HG03097 (cell line): ENCODE results near the gene NPAS1.
"Not testable (repeated sequence)": the region's sequence is repeated elsewhere in the genome, so short reads cannot be mapped to it uniquely, and the experiment has no call there.

Source experiments
- ATAC-seq: cut with Tn5 transposase; IDR thresholded peaks from one replicate; pipeline ENCODE4 v1.9.1; 2021; ENCODE audit not compliant: unreplicated experiment, low FRiP score

The NPAS1 gene

DNA sequence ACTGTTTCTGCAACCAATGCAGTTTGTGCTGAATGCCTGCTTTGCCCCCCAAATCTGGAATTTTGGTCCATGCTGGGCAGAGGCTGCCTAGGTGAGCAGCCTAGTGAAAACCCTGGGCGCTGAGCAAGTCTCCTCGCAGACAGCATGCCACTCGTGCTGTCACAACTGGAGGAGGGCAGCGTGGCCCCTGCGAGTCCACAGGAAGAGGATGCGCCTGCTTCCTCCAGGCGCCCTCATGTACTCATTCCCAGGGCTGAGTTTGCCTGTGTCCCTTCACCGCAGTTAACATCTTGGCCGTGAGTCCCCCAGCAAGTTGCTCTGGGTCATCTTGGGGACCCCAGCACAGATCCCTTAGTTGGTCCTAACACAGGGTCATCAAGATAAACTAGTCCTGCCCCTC lies 55.0 kb downstream of the NPAS1 start:
- ATAC-seq: no peak

DNA sequence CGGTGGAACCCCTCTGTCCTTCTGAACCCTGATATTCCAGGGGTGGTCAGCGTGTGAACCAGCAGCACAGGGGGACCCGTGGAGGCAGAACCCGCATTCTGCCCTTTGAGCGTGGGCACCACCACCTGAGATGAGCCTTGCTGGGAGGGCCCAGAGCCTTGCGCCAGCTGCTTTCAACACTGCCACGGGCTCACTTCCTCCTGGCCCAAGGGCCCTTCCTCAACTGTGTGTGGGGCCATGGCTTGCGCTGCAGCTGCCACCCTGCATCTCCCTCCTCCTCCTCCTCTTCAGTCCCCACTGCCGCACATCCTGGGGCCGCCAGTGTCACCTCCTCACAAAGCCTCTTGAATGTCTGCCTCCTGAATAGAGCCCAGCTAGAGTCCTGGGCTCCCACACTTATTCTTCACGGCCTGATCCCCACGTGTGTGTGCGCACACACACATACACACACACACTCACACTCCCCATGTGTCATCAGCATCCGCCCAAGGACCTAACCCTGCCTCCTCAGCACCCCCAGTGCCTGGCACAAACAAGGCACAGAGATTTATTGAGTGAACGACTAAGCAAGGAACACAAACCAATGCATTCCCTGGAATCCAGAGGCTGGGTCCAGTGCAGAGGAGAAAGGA lies 55.7 kb downstream of the NPAS1 start:
- ATAC-seq: no peak

DNA sequence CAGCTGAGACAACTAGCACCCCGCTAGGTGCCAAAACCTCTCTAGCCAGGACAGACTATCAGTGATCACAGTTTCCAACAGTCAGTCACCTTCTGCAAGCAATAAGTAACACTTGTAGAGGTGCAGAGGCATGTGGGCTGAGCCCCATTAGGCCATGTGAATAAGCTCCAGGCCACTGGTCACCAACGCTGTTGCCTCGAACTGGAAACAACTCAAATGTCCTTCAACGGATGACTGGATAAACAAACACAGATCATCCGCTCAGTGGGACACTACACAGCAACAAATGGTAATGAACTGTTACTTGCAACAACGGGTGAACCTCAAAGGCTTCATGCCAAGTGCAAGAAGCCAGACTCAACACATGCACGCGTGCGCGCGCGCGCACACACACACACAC lies 56.3 kb downstream of the NPAS1 start:
- ATAC-seq: no peak

DNA sequence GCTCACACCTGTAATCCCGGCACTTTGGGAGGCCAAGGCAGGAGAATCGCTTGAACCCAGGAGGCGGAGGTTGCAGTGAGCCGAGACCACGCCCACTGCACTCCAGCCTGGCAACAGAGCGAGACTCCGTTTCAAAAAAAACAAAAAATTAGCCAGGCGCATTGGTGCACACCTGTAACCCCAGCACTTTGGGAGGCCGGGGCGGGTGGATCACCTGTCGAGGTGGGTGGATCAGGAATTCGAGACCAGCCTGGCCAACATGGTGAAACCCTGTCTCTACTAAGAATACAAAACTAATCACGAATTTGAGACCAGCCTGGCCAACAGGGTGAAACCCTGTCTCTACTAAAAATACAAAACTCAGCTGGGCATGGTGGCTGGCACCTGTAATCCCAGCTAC lies 58.7 kb downstream of the NPAS1 start:
- ATAC-seq: not testable (repeated sequence)

DNA sequence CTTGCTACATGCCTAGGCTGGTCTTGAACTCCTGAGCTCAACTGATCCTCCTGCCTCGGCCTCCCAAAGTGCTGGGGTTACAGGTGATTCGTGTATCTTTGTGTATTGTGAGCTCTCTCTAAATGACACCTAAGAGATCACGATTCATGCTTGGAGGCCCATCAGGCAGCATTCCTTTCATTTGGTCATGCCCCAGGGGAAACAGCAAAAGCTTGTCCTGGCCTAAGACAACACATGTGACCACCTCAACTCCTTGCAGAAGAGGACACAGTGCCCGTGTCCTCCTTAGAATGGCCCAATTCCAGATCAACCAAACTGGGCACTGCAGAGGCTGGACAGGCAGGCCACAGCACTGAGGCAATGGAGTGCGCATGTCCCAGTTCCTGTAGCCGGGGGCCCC lies 61.5 kb downstream of the NPAS1 start:
- ATAC-seq: no peak

DNA sequence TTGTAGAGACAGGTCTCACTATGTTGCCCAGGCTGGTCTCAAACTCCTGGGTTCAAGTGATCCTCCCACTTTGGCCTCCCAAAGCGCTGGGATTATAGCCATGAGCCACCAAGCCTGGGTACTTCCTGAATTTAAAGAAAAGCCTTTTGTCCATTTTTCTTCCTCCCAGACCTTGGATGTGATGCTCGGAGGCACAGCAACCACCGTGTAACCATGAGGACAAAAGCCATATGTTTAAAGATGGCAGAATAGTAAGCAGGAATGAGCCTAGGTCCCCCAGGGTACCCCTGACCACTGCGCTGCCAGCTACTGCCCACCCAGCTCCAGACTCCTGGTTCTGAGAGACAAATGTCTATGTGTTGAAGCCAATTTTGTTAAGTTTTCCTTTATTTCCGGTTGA lies 62.9 kb downstream of the NPAS1 start:
- no peak for ATAC-seq

DNA sequence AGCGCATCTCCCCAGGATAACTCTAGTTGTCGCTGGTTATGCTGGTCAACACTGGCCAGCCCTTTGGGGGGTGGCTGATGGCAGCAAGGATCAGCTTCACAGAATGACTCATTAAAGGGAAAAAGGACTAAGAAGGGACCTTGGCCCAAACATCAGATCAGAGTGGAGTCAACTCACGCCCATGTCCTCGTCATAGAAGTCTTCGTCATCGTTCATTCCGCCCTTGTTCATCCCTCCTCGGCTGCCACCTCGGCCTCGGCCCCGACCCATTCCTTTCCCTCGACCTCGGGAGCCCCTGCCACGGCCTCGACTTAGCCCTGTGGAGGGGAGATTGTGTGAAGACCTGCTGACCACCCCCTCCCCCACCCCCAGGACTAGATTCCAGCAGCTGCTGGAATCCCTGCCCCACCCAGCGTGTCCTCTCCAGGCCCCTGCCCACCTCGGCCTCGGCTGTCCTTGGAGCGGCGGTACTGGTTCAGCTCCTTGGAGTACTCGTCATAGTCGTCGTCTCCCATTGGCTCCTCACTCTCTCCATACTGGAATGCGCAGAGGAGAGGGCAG lies 65.3 kb downstream of the NPAS1 start:
- ATAC-seq: no peak

DNA sequence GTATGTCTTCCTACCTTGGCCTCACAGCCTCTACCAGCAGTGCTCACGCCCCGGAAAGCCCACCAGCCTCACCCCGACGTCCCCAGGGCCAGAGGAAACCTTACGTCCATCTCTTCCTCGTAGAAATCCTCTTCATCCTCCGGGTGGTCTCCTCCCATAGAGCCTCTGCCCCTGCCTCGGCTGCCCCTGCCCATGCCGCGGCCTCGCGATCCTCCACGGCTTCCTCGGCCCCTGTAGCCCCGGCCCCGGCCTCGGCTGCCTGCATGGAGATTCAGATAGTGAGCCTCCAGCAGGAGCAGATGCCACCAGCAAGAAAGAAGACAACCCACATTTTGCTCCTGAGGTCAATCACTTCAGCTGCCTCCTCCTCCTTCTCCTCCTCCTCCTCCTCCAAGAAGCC lies 66.6 kb downstream of the NPAS1 start:
- ATAC-seq: no peak

DNA sequence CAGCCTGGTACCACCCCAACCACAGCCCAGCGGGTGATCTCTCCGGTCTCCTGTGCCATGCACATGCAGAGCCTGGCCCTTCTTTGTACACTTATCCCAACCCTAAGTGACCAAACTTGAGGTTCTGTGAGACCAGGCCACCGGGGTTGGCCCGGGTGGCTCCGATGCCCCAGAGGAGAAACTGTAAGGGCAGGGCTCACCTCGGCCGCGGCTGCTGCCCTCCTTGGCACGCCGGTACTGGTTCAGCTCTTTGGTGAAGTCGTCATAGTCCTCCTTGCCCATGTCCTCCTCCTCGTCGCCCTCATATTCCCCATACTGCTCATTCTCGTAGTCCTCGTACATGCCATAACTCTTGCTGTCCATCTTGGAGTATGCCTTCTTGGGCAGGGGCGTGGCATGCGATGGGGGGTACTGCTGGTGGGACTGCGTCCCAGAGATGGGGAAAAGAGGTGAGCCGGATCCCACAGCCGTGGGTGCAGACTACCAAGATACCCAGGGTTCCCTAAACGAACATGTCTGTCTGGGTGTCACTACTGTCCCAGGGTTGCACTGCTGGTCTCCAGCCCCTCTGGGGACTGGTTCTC lies 70.2 kb downstream of the NPAS1 start:
- ATAC-seq: no peak

DNA sequence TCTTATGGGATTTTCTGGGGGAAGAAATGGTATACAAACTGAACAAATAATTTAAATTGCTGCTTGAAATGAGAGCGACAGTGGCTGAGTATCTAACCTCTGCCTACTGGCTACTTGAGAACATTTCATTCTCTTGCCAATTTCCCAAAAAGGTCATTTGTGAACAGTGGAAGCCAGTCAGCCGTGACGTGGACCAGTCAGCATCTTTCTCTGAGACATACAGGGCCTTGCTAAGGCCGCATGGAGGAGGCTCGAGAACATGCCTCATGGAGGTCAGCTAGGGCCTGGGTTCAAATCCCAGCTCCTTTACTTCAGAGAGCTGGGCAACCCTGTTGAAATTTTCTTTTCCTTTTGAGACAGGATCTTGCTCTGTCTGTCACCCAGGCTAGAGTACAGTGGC lies 73.6 kb downstream of the NPAS1 start:
- no peak for ATAC-seq

DNA sequence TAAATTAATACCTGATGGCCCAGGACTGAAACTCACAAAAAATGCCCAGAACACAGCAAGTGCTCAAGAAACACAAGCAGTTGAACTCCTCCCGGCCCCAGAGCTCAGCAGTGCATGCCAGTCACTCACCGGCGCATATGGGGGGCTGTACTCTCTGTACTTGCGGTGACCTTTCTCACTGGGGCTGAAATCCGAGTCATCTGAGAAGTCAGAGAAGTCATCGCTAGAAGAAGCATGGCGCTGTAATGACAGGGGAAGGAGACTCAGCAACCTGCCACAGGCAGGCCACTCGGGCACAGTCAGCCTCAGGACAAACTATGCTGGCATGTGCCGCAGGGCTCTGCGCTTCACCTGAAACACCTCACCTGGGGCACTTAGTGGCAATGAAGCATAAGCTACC lies 74.2 kb downstream of the NPAS1 start:
- peak; percentile 60 for ATAC-seq

DNA sequence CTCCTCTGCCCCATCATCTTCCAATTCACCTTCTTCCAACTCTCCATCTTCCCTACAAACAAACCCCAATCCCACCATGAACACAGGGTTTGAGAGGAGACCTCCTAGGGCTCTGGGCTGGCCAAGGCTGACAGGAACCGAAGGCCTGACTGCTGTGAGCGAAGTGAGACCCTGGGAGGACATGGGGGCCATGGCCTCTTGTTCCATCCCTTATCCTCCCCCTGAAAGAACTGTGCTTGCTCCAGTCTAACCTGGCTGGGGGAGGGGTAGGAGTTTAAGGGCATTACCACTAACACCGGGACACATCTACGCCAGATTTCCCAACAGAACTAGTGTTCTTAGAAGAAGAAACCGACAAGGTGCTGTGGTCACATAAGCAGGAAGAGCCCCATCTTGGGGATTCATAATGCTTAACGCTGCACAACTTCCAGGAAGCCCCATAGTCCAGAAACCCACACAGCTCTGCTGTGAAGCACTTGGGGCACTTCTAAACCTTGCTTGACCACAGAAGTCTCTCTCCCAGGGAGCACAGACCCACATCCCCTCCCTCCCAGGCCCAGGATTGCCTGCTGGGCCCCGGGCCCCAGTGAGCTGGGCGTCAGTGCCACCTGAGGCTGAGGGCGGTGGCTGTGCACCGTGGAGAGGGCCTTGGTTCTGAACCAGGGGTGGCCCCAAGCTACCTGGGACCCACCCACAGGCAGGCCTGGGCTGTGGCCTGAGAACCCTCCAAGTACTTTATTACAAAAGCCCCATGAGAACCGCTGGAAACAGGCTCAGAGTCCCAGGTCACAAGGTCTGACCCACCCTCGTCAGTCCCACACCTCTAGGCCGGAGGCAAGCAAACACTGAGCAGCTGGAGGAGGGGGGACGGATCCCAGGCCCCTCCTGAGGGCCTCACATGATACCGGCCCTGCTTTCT lies 75.2 kb downstream of the NPAS1 start:
- no peak for ATAC-seq
